Heart left ventricle (tissue), 13 donors: ENCODE results near the gene SNX8.

Source experiments
- POLR2A ChIP-seq, 2 donors: fragments of 450-650 bp; IDR thresholded peaks; one replicate each; pipeline ENCODE4 v1.6.1; 2017; ENCODE audit warnings: antibody characterized with exemption in 2 of 2, mild to moderate bottlenecking in 2 of 2, moderate library complexity in 2 of 2
- TF ChIP-seq, protein P1 (sequence below), 12 donors: fragments of 200-600 bp; sonication (generic) in 4 of 12; IDR thresholded peaks; one replicate each; pipeline versions ENCODE4 v1.5.0 to v1.8.0; 2018 to 2022; ENCODE audit warnings: antibody characterized with exemption in 12 of 12, mild to moderate bottlenecking in 5 of 12
- donor health status: ischemic (EF 13 %, LVEDD 7.1; RV severe dilation, severe dysfunction).
- donor health status: DM: no; HTN: yes; CAD: no.
- donor health status: DM: no; HTN: no; CAD: no.
- donor health status: ischemic (EF 25% LVEDD 6.9; RV normal size, moderate dysfunction).
- donor health status: ischemic (EF 25% LVEDD 5.7; RV mildly dilated, moderate dysfunction).
- donor health status: ischemic (EF 35%, LVEDD 5.7; RV mildly dilated, moderate dysfunction).
- donor health status: nonischemic (EF 11% LVEDD 7.7; RV severe dilation, severe dysfunction).
- donor health status: DM: yes; HTN: yes; CAD: no.
- donor health status: PGD.
- donor health status: ischemic (EF 29% LVEDD 5.4; RV normal size, mild dysfunction).
- donor health status: nonischemic (EF 23%, LVEDD 6.1; RV moderate dilation, normal function).

DNA sequence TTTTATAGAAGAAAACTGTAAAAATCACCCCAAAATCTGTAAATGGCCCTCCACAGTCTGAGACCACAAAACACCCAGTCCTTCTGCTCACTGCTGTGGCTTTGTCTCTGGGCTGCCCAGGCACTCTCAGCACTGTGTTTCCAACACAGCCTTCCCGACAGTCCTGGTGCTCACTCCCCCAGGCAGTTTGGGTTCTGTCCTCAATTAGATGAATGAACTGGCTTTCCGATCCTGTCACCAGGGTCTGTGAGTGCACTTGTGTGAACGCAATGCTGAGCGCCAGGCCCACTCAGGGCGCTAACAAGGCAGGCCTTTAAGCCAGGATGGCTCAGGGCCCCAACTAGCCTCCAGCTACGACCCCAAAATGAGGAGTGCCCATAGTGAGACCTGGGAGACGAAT, 84.8 kb downstream of the SNX8 start:
- TF ChIP-seq, protein P1, sequence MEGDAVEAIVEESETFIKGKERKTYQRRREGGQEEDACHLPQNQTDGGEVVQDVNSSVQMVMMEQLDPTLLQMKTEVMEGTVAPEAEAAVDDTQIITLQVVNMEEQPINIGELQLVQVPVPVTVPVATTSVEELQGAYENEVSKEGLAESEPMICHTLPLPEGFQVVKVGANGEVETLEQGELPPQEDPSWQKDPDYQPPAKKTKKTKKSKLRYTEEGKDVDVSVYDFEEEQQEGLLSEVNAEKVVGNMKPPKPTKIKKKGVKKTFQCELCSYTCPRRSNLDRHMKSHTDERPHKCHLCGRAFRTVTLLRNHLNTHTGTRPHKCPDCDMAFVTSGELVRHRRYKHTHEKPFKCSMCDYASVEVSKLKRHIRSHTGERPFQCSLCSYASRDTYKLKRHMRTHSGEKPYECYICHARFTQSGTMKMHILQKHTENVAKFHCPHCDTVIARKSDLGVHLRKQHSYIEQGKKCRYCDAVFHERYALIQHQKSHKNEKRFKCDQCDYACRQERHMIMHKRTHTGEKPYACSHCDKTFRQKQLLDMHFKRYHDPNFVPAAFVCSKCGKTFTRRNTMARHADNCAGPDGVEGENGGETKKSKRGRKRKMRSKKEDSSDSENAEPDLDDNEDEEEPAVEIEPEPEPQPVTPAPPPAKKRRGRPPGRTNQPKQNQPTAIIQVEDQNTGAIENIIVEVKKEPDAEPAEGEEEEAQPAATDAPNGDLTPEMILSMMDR (IDR thresholded peaks at IDR 0.05), result no peak
- TF ChIP-seq POLR2A (IDR thresholded peaks at IDR 0.05), result no peak
